Endothelial cell of umbilical vein (primary cell): ENCODE results near the gene OASL. TPM values are rescaled to one million over a fixed set of nuclear protein-coding genes. Genes with fewer than 3 reads are reported as not detected.
A peak's percentile ranks its signal among the peaks of the same experiment; 100 is the strongest.

Experiments
- BruUV-seq: library from RNA; stranded (reverse); fragments of 400-500 nt; replicated peaks from 2 replicates; lab custom pipeline; 2021; lab: Mats Ljungman, UMichigan
- CTCF ChIA-PET: fragments of 300-600, 350-600 bp; sonication (Branson Sonifier 250); formaldehyde crosslinking; loops from one replicate; lab custom pipeline; 2021; ENCODE audit warnings: antibody characterized with exemption, inconsistent platforms; lab: Charles Lee
- POLR2A ChIA-PET: fragments of 300-600, 350-600 bp; sonication (Branson Sonifier 250); formaldehyde crosslinking; loops from one replicate; lab custom pipeline; 2021; ENCODE audit warnings: antibody characterized with exemption, inconsistent platforms; lab: Charles Lee
- DNase-seq: peaks from one replicate; pipeline ENCODE4 v3.0.0-alpha.2; 2011; ENCODE audit warnings: low read depth, low spot score
- FAIRE-seq: peaks from 2 replicates; lab custom pipeline; 2011; peaks lifted over from hg19 to GRCh38; lab: Jason Lieb, UNC
- H2AFZ ChIP-seq: 2 replicates; pipeline ENCODE4 v1.6.0; 2012; ENCODE audit warnings: low read depth, low read length, control low read depth, inconsistent platforms
- H3K27ac ChIP-seq: 2 replicates; pipeline ENCODE4 v1.5.1; 2011; ENCODE audit warnings: low read depth, mild to moderate bottlenecking, control low read depth, low read length, moderate library complexity; ENCODE audit not compliant: insufficient read depth
- H3K27me3 ChIP-seq, 2 experiments: 2 replicates each; pipeline versions ENCODE4 v1.6.0 to v1.6.1; 2011; ENCODE audit warnings: low read length in 2 of 2, mixed read lengths in 1 of 2; ENCODE audit not compliant: control insufficient read depth in 2 of 2, insufficient read depth in 2 of 2
- H3K36me3 ChIP-seq, 2 experiments: 2 replicates in 1 of 2; 3 replicates in 1 of 2; pipeline ENCODE4 v1.5.1; 2011; ENCODE audit warnings: low read length in 2 of 2, mild to moderate bottlenecking in 1 of 2, moderate library complexity in 1 of 2; ENCODE audit not compliant: control insufficient read depth in 2 of 2, insufficient read depth in 2 of 2; ENCODE audit errors: extremely low read depth in 1 of 2
- H3K4me1 ChIP-seq: 3 replicates; pipeline ENCODE4 v1.5.1; 2011; ENCODE audit warnings: mild to moderate bottlenecking, low read length; ENCODE audit not compliant: control insufficient read depth, insufficient read depth; ENCODE audit errors: extremely low read depth
- H3K4me2 ChIP-seq: 2 replicates; pipeline ENCODE4 v1.6.1; 2011; ENCODE audit warnings: low read length, control low read depth, mixed read lengths; ENCODE audit not compliant: insufficient read depth
- H3K4me3 ChIP-seq, 3 experiments: fragments of 200-600 bp in 1 of 3; sonication (generic), shearing (Covaris generic) in 1 of 3; replicated peaks in 1 of 3; 2 replicates each; pipeline ENCODE4 v1.5.1; 2011 to 2016; ENCODE audit warnings: control low read depth in 3 of 3, low read length in 3 of 3, mild to moderate bottlenecking in 2 of 3, inconsistent platforms in 1 of 3, low read depth in 1 of 3, moderate library complexity in 1 of 3; ENCODE audit not compliant: insufficient read depth in 1 of 3
- H3K79me2 ChIP-seq: 2 replicates; pipeline ENCODE4 v1.6.0; 2012; ENCODE audit warnings: low read length, inconsistent platforms; ENCODE audit not compliant: control insufficient read depth, insufficient read depth
- H3K9ac ChIP-seq: replicated peaks from 2 replicates; pipeline ENCODE3; 2011; ENCODE audit warnings: low read length, control low read depth; ENCODE audit not compliant: insufficient read depth; ENCODE audit errors: extremely low read depth
- H3K9me1 ChIP-seq: replicated peaks from 3 replicates; pipeline ENCODE4 v1.6.0; 2011; ENCODE audit warnings: mild to moderate bottlenecking, low read length; ENCODE audit not compliant: control insufficient read depth, insufficient read depth; ENCODE audit errors: extremely low read depth
- H3K9me3 ChIP-seq: replicated peaks from 2 replicates; pipeline ENCODE4 v1.5.1; 2012; ENCODE audit warnings: low read length, inconsistent platforms; ENCODE audit not compliant: control insufficient read depth, insufficient read depth
- H4K20me1 ChIP-seq: replicated peaks from 2 replicates; pipeline ENCODE3; 2011; ENCODE audit warnings: mild to moderate bottlenecking, low read length; ENCODE audit not compliant: control insufficient read depth, insufficient read depth; ENCODE audit errors: extremely low read depth
- CTCF ChIP-seq, 2 donors: IDR thresholded peaks; 1 replicate in 1 of 2; 2 replicates in 1 of 2; pipeline ENCODE4 v1.5.1; 2011; ENCODE audit warnings: low read length in 2 of 2, mild to moderate bottlenecking in 2 of 2, moderate library complexity in 2 of 2, control low read depth in 1 of 2, inconsistent platforms in 1 of 2, low read depth in 1 of 2; ENCODE audit not compliant: insufficient read depth in 1 of 2; ENCODE audit errors: extremely low read depth in 1 of 2
- EZH2 ChIP-seq: IDR thresholded peaks from 2 replicates; pipeline ENCODE4 v1.6.1; 2012; ENCODE audit warnings: borderline replicate concordance, low read depth, mild to moderate bottlenecking, moderate library complexity, low read length, inconsistent platforms; ENCODE audit not compliant: severe bottlenecking
- FOS ChIP-seq: IDR thresholded peaks from 2 replicates; pipeline ENCODE4 v1.6.1; 2011; ENCODE audit warnings: mild to moderate bottlenecking, low read length, moderate library complexity, borderline replicate concordance; ENCODE audit not compliant: insufficient read depth
- GATA2 ChIP-seq: IDR thresholded peaks from 2 replicates; pipeline ENCODE4 v1.7.0; 2011; ENCODE audit warnings: low read depth, mild to moderate bottlenecking, moderate library complexity, mixed read lengths, low read length; ENCODE audit not compliant: insufficient read length, insufficient read depth
- JUN ChIP-seq: IDR thresholded peaks from 2 replicates; pipeline ENCODE4 v1.6.1; 2011; ENCODE audit warnings: borderline replicate concordance, low read depth; ENCODE audit not compliant: insufficient read length, insufficient read depth
- MAX ChIP-seq: IDR thresholded peaks from 2 replicates; pipeline ENCODE4 v1.6.1; 2011; ENCODE audit not compliant: insufficient read depth, insufficient read length
- MYC ChIP-seq: IDR thresholded peaks from one replicate; pipeline ENCODE4 v1.6.1; 2011; ENCODE audit warnings: mild to moderate bottlenecking, low read depth, low read length
- POLR2A ChIP-seq: IDR thresholded peaks from 2 replicates; pipeline ENCODE4 v1.6.1; 2012; ENCODE audit warnings: low read depth, mild to moderate bottlenecking, control low read depth, low read length
- POLR2AphosphoS5 ChIP-seq: IDR thresholded peaks from 2 replicates; pipeline ENCODE4 v1.6.1; 2012; ENCODE audit warnings: low read depth, mild to moderate bottlenecking, control low read depth, low read length, moderate library complexity; ENCODE audit not compliant: insufficient read depth
- dilution Hi-C: fragments of 300-500 bp; cut with MboI; formaldehyde crosslinking; loops from one replicate; pipeline ENCODE4 v1.15.0; 2019; ENCODE audit warnings: low sequenced_read_pairs; ENCODE audit not compliant: extremely low pct_ligation_motif_present
- intact Hi-C: fragments of 100-400 bp; cut with micrococcal nuclease; formaldehyde crosslinking; loops from one replicate; pipeline ENCODE4 v1.10.0; 2022
- polyA plus RNA-seq, 4 experiments: library from polyadenylated mRNA; depleted of rRNA in 3 of 4; stranded (reverse) in 3 of 4; unstranded in 1 of 4; fragments of >200 nt; gene quantifications; 2 replicates each; pipeline versions ENCODE4 v1.2.1 to v1.2.3, GENCODE V29; 2011 to 2012; ENCODE audit warnings: missing spikeins in 1 of 4
- total RNA-seq: library from RNA; stranded (reverse); gene quantifications from 2 replicates; pipeline ENCODE4 v1.2.3, GENCODE V29; 2021

The OASL gene
- total and polyA plus RNA-seq, 2 donors (not counting 3 experiments of a cell fraction or from before 2014, with no cell fraction given), result 0.17 to 0.33 TPM

GRCh38 chr12:121034616-121035305 is 4.3 kb downstream of the OASL start:
- no peaks in the 10 kb centered on the region for H3K36me3 ChIP-seq
- no peak overlapping the region for H3K4me2 ChIP-seq
- peaks cover 0 to 1% of the 10 kb centered on the region in 2 experiments for H3K27me3 ChIP-seq
- peak; percentile 12 for FAIRE-seq
- H3K4me3 ChIP-seq, result no peak overlapping the region
- no peaks in the 10 kb centered on the region for H3K9me3 ChIP-seq
- BruUV-seq, result no TSS peak
- no peaks in the 10 kb centered on the region for H3K79me2 ChIP-seq
- no peaks in the 10 kb centered on the region for H3K4me1 ChIP-seq
- TF ChIP-seq JUN, result no peak
- no peak for TF ChIP-seq FOS
- no peak for TF ChIP-seq EZH2
- TF ChIP-seq MYC, result no peak
- TF ChIP-seq POLR2A, result no peak
- TF ChIP-seq GATA2, result no peak
- no peak for TF ChIP-seq POLR2AphosphoS5
- no peak for TF ChIP-seq CTCF (IDR thresholded peaks at IDR 0.05; ENCODE audit: extremely low read depth in 1 of 2, insufficient read depth in 1 of 2, low read depth in 1 of 2, low read length in 2 of 2)
- no peak for TF ChIP-seq MAX
- H4K20me1 ChIP-seq, result no peaks in the 10 kb centered on the region
- CTCF ChIA-PET, result interaction anchor here (1.5 kb wide), 1 partner anchor 25 kb away, joined by 5 read pairs; no protein-coding TSS in a partner anchor
- H3K9ac ChIP-seq, result no peak overlapping the region
- intact Hi-C loops, result no loop called here
- dilution Hi-C loops, result no loop called here
- H3K27ac ChIP-seq, result no peak overlapping the region
- DNase-seq, result no peak
- H2AFZ ChIP-seq, result no peak overlapping the region
- POLR2A ChIA-PET, result interaction anchor here (0.7 kb wide), 1 partner anchor 27 kb away, joined by 4 read pairs; no protein-coding TSS in a partner anchor
- H3K9me1 ChIP-seq, result no peaks in the 10 kb centered on the region
